ENCODE measurements around the gene CCT7. TPM values are rescaled to one million over a fixed set of nuclear protein-coding genes. Genes with fewer than 3 reads are reported as not detected.
"Not testable (repeated sequence)": the region's sequence is repeated elsewhere in the genome, so short reads cannot be mapped to it uniquely, and the experiment has no call there.

The CCT7 gene
- total RNA-seq, 1 donor from 2014 or later, result 192 TPM

DNA sequence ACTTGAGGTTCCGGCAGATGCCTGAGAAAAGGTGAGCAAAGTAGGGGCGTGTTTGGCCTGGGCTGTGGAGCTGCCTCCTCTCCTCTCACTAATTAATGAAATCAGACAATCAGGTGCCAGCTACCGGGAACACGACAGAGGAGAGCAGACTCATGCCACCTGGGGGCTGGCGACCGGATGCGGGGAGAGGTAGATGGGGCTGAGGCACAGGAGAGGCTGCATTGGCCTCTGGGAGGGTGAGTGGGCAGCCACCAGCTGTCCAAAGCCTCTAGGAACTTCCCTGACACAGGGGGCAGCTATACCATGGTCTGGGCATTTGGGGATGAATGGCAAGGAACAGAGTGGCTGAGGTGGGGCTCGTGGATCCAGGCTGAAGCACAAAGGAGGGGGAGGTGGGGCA is 25.2 kb downstream of the CCT7 start:
- no peak for DNase-seq (ENCODE audit: low spot score)
- H3K27ac Mint-ChIP-seq (ENCODE audit: unreplicated experiment), result no peak overlapping the region
- H3K27me3 Mint-ChIP-seq (ENCODE audit: low read depth), result no peaks in the 10 kb centered on the region
- no peaks in the 10 kb centered on the region for H3K9me3 Mint-ChIP-seq (ENCODE audit: low read depth)
- H3K4me1 Mint-ChIP-seq (ENCODE audit: low read depth), result no peaks in the 10 kb centered on the region
- no peak for TF ChIP-seq CTCF (IDR thresholded peaks at IDR 0.05)
- H3K4me3 Mint-ChIP-seq (ENCODE audit: unreplicated experiment), result no peak overlapping the region
- H3K36me3 Mint-ChIP-seq (ENCODE audit: low read depth), result no peaks in the 10 kb centered on the region

DNA sequence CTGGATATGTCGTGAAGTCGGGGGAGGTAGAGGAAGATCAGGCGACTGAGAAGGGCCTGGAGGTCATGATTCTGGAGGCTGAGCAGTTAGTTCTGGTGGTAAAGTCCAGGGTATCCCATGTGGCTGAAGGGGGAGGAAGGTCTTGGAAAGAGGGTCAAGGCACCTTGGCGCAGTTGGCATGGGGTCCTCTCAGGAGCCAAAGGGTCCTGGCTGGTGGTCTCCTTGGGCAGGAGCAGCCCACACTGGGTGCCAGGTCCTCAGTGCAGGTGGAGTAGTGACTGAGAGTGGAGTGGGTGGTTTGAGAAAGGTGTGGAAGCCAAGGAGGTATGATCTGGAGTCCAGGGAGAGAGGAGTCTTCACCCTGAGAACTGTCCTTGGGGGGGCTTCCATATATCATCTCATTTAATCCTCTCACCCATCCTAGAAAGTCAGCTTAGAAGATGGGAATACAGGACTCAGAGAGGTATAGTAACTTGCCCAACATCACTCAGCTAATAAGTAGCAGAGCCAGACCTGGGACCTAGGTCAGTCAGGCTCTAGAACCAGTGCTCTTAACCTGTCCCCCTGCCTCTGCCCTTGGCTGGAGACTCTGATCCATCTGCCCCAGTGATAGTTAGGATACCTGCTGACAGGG is 25.7 kb downstream of the CCT7 start:
- no peak for TF ChIP-seq CTCF (IDR thresholded peaks at IDR 0.05)
- no peak for DNase-seq (ENCODE audit: low spot score)
- no peaks in the 10 kb centered on the region for H3K4me1 Mint-ChIP-seq (ENCODE audit: low read depth)
- H3K27ac Mint-ChIP-seq (ENCODE audit: unreplicated experiment), result no peak overlapping the region
- H3K36me3 Mint-ChIP-seq (ENCODE audit: low read depth), result no peaks in the 10 kb centered on the region
- no peak overlapping the region for H3K4me3 Mint-ChIP-seq (ENCODE audit: unreplicated experiment)
- no peaks in the 10 kb centered on the region for H3K9me3 Mint-ChIP-seq (ENCODE audit: low read depth)
- H3K27me3 Mint-ChIP-seq (ENCODE audit: low read depth), result no peaks in the 10 kb centered on the region

GRCh38 chr2:73260338-73260984 is 26.4 kb downstream of the CCT7 start:
- Mint-ChIP-seq H3K36me3 (ENCODE audit: low read depth) (no peaks in the 10 kb centered on the region), H3K9me3 (ENCODE audit: low read depth) (no peaks in the 10 kb centered on the region), H3K27ac (ENCODE audit: unreplicated experiment) (no peak overlapping the region), H3K4me1 (ENCODE audit: low read depth) (no peaks in the 10 kb centered on the region), H3K4me3 (ENCODE audit: unreplicated experiment) (no peak overlapping the region), H3K27me3 (ENCODE audit: low read depth) (no peaks in the 10 kb centered on the region)
- peak; percentile 72 for TF ChIP-seq CTCF (IDR thresholded peaks at IDR 0.05)
- no peak for DNase-seq (ENCODE audit: low spot score)

DNA sequence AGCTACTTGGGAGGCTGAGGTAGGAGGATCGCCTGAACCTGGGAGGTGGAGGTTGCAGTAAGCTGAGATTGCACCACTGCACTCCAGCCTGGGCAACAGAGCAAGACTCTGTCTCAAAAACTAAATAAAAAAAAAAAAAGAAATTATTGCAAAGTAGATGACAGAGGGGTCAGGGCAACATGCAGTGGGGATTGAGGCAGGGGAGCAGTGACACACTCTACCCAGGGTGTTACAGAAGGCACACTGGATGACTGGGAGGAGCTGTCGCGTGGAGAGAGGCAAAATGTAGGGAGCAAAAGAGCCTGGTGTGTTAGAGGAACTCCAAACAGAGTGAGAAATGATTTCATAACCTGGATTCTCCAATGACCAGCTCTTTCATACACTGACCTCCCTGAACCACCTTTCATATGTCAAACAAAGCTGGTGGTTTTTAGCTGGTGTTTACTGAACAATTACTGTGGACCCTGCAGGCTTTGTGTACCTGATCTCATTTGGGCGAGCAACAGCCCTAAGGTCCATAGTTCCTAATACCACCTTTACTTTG is 28.1 kb downstream of the CCT7 start:
- no peak for TF ChIP-seq CTCF (IDR thresholded peaks at IDR 0.05)
- H3K4me3 Mint-ChIP-seq (ENCODE audit: unreplicated experiment), result no peak overlapping the region
- peaks cover 5% of the 10 kb centered on the region for H3K27me3 Mint-ChIP-seq (ENCODE audit: low read depth)
- no peaks in the 10 kb centered on the region for H3K4me1 Mint-ChIP-seq (ENCODE audit: low read depth)
- no peak overlapping the region for H3K27ac Mint-ChIP-seq (ENCODE audit: unreplicated experiment)
- peaks cover 2% of the 10 kb centered on the region for H3K36me3 Mint-ChIP-seq (ENCODE audit: low read depth)
- no peak for DNase-seq (ENCODE audit: low spot score)
- H3K9me3 Mint-ChIP-seq (ENCODE audit: low read depth), result no peaks in the 10 kb centered on the region

- not testable (repeated sequence) for H3K4me1 Mint-ChIP-seq (ENCODE audit: low read depth); H3K9me3 Mint-ChIP-seq (ENCODE audit: low read depth); H3K36me3 Mint-ChIP-seq (ENCODE audit: low read depth); H3K27ac Mint-ChIP-seq (ENCODE audit: unreplicated experiment); DNase-seq (ENCODE audit: low spot score); H3K27me3 Mint-ChIP-seq (ENCODE audit: low read depth); H3K4me3 Mint-ChIP-seq (ENCODE audit: unreplicated experiment)
These were observed 28.8 kb downstream of the CCT7 start for GRCh38 chr2:73262691-73263429.

Data from chondrocyte (in vitro differentiated cells).